ENCODE results near the gene AP3D1.
"Not testable (repeated sequence)": the region's sequence is repeated elsewhere in the genome, so short reads cannot be mapped to it uniquely, and the experiment has no call there.

Gene AP3D1

GRCh38 chr19:2110822-2111221 is 40.5 kb downstream of the AP3D1 start:
- DNase-seq (ENCODE audit: low read depth in 2 of 2): no peak

GRCh38 chr19:2109046-2109864 is 42.1 kb downstream of the AP3D1 start:
- DNase-seq (ENCODE audit: low read depth in 2 of 2): no peak

DNA sequence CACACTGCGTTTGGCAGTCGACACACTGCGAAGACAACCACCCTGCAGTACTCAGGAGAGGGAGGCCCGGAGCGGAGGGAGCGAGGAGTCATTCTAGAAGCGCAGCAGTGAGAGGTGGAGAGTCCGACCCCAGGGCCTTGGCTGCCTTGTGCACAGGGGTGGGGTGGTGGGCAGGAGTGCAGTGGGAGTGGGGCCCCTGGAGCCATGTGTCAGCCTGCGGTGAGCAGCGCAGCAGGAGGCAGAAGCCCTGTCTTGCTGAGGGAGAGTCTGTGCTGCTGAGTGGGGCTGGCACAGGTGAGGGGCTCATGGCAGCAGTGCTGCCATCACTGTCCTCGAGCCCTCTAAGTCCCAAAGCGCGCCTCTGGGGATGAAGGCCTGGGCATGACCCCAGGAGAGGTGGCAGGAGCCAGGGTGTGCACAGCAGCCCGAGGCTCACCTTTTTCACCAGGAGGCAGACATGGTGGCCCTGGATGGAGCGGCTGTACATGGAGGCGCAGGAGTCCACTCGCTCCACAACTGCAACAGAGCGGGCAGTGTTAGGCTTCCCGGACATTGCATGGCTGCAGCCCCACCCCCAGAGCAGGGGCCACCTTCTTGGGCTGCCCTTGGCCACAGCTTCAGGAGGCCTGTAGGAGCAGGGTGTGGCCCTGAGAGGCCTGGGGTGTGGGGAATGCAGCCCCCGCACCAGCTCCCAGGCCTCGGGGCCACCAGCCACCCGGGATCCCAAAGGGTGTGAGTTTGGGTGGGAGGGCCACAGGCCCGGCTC is 42.9 kb downstream of the AP3D1 start:
- DNase-seq (ENCODE audit: low read depth in 2 of 2): no peak

DNA sequence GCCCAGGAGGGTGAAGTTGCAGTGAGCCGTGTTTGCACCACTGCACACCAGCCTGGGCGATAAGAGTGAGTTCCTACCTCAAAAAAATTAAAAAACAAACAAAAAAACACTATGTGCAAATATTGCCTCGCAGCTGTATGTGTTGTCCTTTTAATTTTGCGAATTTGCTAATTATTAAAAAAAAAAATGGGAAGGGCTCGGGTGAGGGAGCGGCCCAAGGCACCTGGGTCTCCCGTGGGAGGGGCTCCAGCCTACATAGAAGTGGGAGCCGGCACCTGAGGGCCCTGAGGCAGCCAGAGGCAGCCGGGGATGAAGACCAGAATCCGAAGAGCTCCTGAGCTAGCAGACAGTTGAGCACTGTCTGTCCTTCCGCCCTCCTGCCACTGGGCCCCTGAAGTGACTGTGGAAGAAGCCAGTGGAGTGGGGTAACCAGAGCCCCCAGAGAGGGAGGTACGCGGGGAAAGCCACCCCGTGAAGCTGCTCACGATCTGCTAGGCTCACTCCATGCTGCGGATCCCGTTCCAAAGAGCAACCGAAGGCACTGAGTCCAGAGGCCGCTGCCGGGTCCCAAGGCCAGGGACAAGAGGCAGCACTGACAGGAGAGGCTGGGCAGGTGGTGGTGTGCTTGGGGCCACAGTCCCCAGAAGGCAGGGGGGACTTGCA is 48.2 kb downstream of the AP3D1 start:
- DNase-seq (ENCODE audit: low read depth in 2 of 2): no peak

DNA sequence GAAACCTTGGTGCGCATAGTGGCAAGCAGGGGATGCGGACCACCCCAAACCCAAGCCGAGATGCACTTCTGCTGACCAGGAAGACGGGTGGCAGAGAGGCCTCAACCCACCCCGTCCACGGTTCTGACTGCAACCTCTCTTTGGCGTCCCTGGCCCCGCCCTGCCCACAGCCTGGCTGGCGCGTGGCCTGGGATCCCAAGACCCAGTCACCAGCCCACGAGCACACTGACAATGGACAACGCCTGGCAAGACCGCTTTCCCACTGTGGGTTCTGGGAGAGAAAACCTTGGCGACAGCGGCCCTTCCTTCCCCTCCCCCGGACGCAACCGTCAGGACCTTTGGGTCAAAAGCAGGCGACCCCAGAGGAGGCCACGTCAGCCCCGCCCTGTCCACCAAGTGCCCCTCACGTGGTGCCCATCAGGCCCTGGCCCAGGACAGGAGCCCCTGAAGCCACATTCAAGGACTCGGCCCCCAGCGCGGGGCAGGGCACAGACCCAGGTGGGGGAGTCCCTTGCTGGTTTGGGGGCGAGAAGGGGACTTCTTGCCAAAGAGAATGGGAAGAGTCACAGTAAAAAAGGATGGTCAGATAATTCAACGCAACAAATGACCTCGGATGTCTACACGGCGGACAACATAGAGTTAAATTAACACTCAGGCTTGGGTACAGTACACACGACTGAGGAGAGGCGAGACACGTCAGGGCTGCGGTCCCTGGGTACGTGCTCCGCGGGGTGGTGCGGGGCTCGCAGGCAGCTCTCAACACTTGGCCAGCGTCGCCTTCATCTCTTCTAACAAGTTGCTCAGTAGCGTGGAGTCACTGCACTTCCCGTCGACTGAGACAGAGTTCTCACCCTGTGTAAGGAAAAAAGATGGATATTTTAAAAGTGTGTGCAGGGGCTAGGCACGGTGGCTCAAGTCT is 49.7 kb downstream of the AP3D1 start:
- no peak for DNase-seq (ENCODE audit: low read depth in 2 of 2)

DNA sequence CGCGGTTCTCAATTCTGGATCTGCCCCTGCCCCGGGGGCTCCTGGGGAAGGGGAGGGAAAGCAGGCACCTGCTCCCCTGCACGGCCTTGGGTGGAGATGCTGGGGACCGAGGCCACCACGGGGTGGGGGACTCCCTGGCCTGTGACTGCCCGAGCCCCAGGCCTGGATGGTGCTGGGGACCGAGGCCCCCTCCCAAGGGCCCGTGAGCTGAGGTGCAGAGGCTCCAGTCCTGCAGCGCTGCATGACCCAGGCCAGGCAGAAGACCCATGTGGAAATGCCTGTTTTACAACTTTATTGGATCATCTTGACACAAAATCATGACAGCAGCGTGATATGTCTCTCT is 50.7 kb downstream of the AP3D1 start:
- DNase-seq (ENCODE audit: low read depth in 2 of 2): no peak

- DNase-seq (ENCODE audit: low read depth in 2 of 2): no peak
Measured at GRCh38 chr19:2099937-2100718, 51.2 kb downstream of the AP3D1 start.

GRCh38 chr19:2099054-2099501 is 52.3 kb downstream of the AP3D1 start:
- DNase-seq (ENCODE audit: low read depth in 2 of 2): no peak

DNA sequence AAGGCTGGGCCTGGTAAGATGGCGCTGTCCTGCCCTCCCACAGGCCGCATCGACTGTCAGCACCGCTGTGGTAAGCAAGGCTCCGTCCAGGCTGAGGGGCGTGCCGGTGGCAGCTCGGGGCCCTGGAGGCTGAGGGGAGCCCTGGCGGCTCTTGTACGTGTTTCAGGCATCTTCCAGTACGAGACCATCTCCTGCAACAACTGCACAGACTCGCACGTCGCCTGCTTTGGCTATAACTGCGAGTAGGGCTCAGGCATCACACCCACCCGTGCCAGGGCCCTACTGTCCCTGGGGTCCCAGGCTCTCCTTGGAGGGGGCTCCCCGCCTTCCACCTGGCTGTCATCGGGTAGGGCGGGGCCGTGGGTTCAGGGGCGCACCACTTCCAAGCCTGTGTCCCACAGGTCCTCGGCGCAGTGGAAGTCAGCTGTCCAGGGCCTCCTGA is 53.5 kb downstream of the AP3D1 start:
- DNase-seq (ENCODE audit: low read depth in 2 of 2): no peak

DNA sequence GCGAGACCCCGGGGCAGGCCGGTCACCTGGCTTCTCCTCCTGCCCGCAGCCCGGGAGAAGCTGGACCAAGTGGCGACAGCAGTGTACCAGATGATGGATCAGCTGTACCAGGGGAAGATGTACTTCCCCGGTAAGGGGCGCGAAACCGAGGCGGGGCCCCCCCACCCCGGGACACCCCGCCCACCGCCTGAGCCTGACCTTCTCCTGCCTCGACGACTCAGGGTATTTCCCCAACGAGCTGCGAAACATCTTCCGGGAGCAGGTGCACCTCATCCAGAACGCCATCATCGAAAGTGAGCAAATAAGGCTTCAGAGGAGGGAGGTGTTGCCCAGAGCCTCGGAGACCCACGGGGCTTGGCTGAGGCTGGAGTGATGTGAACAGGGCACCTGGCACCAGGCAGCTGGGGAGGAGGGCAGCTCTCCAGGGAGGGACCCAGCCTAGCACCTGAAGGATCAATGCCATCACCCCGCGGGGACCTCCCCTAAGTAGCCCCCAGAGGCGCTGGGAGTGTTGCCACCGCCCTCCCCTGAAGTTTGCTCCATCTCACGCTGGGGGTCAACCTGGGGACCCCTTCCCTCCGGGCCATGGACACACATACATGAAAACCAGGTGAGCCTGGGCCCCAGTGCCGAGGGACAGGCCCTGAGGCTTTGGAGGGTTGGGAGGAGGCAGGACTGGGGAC is 54.0 kb downstream of the AP3D1 start:
- no peak for DNase-seq (ENCODE audit: low read depth in 2 of 2)

GRCh38 chr19:2096480-2097202 is 54.7 kb downstream of the AP3D1 start, which contains the start of gene IZUMO4:
TSS of gene IZUMO4 (plus strand) at chr19:2096915. CDS start at chr19:2096946, 31 bp downstream.
- peak; percentile 99 to 100 for DNase-seq (ENCODE audit: low read depth in 2 of 2)

DNA sequence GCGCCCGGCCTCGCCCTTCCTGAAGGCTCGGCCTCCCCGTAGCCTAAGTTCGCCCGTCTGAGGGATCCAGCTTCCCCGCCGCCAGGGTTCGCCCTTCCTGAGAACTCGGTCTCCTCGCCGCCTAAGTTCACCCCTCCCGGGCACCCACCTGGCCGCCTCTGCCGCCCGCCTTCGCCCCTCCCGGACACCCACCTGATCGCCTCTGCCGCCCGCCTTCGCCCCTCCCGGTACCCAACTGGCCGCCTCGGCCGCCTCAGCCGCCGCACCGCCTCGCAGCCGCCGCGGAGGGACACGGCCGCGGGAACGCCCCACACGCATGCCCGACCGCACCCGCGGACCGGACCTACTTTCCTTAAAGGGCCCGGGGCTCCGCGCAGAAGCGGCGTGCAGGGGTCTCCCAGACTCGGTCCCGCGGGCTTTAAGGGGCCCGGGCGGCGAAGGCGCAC is 55.3 kb downstream of the AP3D1 start, which contains the start of gene MOB3A:
MOB3A (minus strand) TSS at position 293 of the 446 bp plus-strand sequence. CDS start 17,766 bp downstream, outside the sequence.
- peak in 1 of 2 donors; percentile 81 for DNase-seq (ENCODE audit: low read depth in 2 of 2)

GRCh38 chr19:2091926-2092525 is 59.3 kb downstream of the AP3D1 start:
- not testable (repeated sequence) for DNase-seq (ENCODE audit: low read depth in 2 of 2)

DNA sequence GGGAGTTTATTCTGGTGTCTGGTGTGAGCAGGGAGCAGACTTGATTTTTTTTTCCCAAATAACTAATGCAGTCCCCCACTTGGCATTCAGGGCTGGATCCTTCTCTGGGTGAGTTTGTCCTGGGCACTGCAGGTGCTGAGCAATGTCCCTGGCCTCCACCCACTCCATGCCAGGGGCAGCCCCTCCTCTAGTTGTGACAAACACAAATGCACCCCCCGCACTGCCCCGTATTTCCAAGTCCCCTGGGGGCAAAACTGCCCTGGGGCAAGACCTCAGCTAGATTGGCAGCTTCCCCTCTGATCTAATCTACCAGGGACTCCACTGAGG is 61.7 kb downstream of the AP3D1 start:
- DNase-seq (ENCODE audit: low read depth in 2 of 2): no peak

DNA sequence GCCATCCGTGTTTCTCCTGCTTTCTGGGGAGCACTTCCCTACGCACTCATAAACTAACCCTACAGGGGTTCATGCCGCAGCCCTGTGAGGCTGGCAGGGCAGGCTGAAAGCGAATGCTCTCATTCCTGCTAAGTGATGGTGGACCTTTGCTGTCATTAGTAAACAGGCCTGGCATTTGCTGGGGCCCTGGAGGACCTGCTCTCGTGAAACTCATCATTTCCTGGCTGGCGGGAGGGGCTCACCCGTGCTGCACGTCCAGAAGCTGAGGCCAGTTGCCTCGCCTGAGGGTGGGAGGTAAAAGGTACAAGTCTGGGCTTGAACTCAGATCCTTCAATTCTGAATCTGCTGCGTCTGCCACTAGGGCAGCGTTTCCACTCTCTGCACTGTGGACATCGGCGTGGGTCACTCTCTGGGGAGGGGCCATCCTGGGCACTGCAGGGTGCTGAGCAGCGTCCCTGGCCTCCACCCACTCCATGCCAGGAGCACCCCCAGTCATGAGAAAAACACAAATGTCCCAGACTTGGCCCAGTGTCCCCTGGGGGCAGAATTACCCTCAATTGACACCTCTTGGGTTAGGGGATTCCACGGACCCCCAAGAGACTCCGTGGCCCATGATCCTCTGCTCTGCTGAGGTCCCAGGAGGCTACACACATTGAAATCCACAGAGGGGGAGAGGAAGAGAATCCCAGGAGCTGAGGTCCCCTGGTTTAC is 62.2 kb downstream of the AP3D1 start:
- no peak for DNase-seq (ENCODE audit: low read depth in 2 of 2)

GRCh38 chr19:2087621-2088100 is 63.7 kb downstream of the AP3D1 start:
- no peak for DNase-seq (ENCODE audit: low read depth in 2 of 2)

DNA sequence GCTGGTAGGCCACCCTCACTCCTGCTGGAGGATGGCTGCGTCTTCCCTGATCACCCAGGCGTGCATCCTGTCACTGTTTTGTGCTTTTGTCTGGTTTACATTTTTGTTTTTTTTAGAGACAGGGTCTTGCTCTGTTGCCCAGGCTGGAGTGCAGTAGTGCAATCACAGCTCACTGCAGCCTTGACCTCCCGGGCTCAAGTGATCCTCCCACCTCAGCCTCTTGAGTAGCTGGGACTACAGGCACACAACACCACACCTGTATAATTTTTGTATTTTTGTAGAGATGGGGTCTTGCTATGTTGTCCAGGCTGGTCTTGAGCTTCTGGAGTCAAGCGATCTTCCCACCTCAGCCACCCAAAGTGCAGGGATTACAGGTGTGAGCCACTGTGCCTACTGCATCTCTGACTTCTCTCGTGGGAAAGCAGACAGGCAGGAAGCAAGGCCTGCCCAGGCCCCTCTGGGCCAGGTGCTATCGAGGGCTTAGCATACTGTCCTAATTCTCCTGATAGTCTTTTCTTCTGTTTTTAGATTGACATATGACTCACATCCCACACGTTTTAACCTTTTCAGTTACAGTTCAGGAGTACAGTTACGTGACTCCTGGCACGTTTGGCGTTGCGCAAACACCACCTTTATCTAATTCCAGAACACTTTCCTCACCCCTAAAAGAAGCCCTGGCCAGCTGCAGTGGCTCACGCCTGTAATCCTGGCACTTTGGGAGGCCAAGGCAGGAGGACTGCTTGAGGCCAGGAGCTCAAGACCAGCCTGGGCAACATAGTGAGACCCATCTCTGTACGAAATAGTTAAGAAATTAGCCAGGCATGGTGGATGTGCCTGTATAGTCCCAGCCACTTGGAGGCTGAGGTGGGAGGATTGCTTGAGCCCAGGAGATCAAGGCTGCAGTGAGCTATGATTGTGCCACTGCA is 64.4 kb downstream of the AP3D1 start:
- not testable (repeated sequence) for DNase-seq (ENCODE audit: low read depth in 2 of 2)
